Measurements from ENCODE around the gene PCDHGB3.
"Not testable (repeated sequence)": the region's sequence is repeated elsewhere in the genome, so short reads cannot be mapped to it uniquely, and the experiment has no call there.

PCDHGB3 gene

DNA sequence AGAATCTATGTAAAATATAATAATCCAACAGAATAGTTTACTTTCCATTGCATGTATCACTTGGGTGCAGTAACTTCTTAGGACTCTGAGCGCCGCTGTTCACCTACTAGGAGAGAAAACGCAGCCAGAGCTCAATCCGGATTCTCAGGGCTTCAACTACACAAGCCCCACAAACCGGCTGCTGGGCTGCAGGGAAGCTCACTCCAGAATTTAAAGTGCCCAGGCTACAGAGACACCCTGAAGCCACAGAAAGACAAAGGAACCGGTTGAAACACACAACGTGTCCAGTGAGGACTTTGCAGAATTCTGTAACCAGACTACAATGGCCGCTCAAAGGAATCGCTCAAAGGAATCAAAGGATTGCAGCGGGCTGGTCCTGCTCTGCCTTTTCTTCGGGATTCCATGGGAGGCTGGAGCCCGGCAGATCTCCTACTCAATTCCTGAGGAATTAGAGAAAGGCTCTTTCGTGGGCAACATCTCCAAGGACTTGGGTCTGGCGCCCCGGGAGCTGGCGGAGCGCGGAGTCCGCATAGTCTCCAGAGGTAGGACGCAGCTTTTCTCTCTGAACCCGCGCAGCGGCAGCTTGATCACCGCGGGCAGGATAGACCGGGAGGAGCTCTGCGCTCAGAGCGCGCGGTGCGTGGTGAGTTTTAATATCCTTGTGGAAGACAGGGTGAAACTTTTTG lies 43.0 kb downstream of the PCDHGB3 start, which contains the start of gene PCDHGA10:
TSS of gene PCDHGA10 (plus strand) at position 134 of the 686 bp plus-strand sequence. CDS start at position 323, 189 bp downstream.
- peak within 1 kb of the TSS; percentile 55 for H3K27ac ChIP-seq
- no peak for TF ChIP-seq ZFX (IDR thresholded peaks at IDR 0.05; ENCODE audit: borderline replicate concordance)
- peak; percentile 87 for TF ChIP-seq CTCF (IDR thresholded peaks at IDR 0.05)

DNA sequence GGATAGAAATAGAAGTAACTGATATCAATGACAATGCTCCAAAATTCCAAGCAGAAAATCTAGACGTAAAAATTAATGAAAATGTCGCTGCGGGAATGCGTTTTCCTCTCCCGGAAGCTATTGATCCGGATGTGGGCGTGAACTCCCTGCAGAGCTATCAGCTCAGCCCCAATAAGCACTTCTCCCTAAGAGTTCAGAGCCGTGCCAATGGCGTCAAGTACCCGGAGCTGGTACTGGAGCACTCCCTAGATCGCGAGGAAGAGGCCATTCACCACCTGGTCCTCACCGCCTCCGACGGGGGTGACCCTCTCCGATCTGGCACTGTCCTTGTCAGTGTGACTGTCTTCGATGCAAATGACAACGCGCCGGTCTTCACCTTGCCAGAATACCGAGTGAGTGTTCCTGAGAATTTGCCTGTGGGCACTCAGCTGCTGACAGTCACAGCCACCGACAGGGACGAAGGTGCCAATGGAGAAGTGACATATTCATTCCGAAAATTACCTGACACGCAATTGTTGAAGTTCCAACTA lies 43.6 kb downstream of the PCDHGB3 start:
- peak overlapping the region; percentile 55 for H3K27ac ChIP-seq
- TF ChIP-seq ZFX (IDR thresholded peaks at IDR 0.05; ENCODE audit: borderline replicate concordance) (no peak), CTCF (IDR thresholded peaks at IDR 0.05) (no peak)

DNA sequence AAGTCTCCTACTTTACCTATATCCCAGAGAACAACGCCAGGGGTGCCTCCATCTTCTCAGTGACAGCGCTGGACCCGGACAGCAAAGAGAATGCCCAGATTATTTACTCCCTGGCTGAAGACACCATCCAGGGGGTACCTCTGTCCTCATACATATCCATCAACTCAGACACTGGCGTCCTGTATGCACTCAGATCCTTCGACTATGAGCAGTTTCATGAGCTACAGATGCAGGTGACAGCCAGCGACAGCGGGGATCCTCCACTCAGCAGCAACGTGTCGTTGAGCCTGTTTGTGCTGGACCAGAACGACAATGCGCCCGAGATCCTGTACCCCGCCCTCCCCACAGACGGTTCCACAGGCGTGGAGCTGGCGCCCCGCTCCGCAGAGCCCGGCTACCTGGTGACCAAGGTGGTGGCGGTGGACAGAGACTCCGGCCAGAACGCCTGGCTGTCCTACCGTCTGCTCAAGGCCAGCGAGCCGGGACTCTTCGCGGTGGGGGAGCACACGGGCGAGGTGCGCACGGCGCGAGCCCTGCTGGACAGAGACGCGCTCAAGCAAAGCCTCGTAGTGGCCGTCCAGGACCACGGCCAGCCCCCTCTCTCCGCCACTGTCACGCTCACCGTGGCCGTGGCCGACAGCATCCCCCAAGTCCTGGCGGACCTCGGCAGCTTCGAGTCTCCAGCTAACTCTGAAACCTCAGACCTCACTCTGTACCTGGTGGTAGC lies 44.7 kb downstream of the PCDHGB3 start:
- H3K27ac ChIP-seq, result not testable (repeated sequence)

- not testable (repeated sequence) for H3K27ac ChIP-seq
These were observed 45.2 kb downstream of the PCDHGB3 start for GRCh38 chr5:141415275-141415618.

GRCh38 chr5:141417494-141418172 lies 47.6 kb downstream of the PCDHGB3 start, which contains the start of gene PCDHGB7:
TSS of gene PCDHGB7 (plus strand) at chr5:141417677. CDS start at chr5:141417860, 183 bp downstream.
- peak; percentile 89 for TF ChIP-seq CTCF (IDR thresholded peaks at IDR 0.05)
- H3K27ac ChIP-seq, result not testable (repeated sequence)

- H3K27ac ChIP-seq, result no peak overlapping the region
- TF ChIP-seq CTCF (IDR thresholded peaks at IDR 0.05), result no peak
- no peak for TF ChIP-seq ZFX (IDR thresholded peaks at IDR 0.05; ENCODE audit: borderline replicate concordance)
These were observed 49.2 kb downstream of the PCDHGB3 start for GRCh38 chr5:141419074-141419880.

DNA sequence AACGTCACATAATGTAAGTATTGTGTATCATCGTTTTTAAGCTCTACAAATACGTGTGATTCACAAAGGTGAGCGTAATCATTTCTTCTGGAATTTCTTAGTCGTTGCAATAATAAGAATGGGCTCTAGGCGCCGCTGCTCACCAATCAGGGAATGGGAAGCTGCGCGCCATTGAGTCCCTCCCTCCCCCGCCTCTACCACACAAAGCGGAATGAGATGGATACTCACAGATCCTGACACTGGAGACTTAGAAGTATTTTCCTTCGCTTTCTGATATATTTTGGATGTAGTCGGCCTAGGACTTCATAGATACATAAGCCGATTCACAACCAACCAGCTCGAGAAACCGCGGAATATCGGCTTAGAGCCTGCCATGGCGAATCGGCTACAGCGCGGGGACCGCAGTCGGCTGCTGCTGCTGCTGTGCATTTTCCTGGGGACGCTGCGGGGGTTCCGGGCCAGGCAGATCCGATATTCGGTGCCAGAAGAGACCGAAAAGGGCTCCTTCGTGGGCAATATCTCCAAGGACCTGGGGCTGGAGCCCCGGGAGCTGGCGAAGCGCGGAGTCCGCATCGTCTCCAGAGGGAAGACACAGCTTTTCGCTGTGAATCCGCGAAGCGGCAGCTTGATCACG lies 50.9 kb downstream of the PCDHGB3 start, which contains the start of gene PCDHGA11:
TSS of gene PCDHGA11 (plus strand) at position 197 of the 634 bp plus-strand sequence. CDS start at position 374, 177 bp downstream.
- H3K27ac ChIP-seq, result no peak within 1 kb of the TSS
- TF ChIP-seq CTCF (IDR thresholded peaks at IDR 0.05) (peak; percentile 89), ZFX (IDR thresholded peaks at IDR 0.05; ENCODE audit: borderline replicate concordance) (no peak)
